ENCODE measurements around the gene KRT84.

KRT84 gene

GRCh38 chr12:52342781-52343490, 42.5 kb downstream of the KRT84 start:
- DNase-seq (ENCODE audit: low spot score) = no peak

DNA sequence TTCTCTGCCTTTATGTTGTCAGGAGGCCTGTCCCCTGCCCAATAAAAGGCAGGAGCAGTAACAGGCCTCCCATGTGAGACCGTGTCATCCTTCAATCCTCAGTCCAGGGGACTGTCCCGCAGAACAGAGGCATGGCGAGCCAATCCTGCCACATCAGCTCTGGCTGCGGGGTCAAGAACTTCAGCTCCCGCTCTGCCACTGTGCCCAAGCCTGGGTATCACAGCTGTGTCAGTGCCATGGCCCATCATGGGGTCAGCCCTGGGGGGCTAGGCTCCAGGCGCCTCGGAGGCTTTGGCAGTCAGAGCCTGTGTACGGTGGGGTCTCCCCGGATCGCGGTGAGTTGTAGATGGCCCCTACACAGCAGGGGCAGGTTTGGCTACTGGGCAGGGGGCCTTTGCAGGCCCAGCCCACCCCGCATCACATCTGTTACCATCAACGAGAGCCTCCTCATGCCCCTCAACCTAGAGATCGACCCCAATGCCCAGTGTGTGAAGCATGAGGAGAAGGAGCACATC, 44.3 kb downstream of the KRT84 start:
- no peak for DNase-seq (ENCODE audit: low spot score)

- DNase-seq (ENCODE audit: low spot score) = no peak
These were observed 47.1 kb downstream of the KRT84 start for GRCh38 chr12:52338241-52338960.

- no peak for DNase-seq (ENCODE audit: low spot score)
These were observed 48.4 kb downstream of the KRT84 start for GRCh38 chr12:52337054-52337453.

GRCh38 chr12:52336641-52337040, 48.8 kb downstream of the KRT84 start:
- DNase-seq (ENCODE audit: low spot score) = no peak

GRCh38 chr12:52335598-52336262, 49.7 kb downstream of the KRT84 start:
- DNase-seq (ENCODE audit: low spot score) = no peak

- no peak for DNase-seq (ENCODE audit: low spot score)
These were observed 51.3 kb downstream of the KRT84 start for GRCh38 chr12:52334185-52334584.

GRCh38 chr12:52333321-52333720, 52.1 kb downstream of the KRT84 start:
- no peak for DNase-seq (ENCODE audit: low spot score)

DNA sequence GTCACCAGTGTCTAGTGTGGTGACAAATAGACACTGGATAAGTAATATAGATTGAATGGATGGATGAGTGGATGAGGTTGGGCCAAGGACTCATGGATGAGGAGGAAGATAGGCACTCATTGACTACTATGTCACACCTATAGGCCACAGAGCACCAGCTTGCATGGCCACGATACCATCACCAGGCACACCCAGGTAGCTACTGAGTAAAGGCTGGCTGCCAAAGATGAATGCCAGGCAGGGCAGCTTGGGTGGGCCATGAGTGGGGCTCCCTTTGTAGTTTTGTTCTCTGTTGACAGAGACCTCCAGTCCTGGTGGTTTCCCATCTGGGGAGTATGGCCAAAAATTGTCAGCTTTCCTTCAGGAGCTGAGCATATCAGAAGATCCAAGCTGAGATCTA, 53.1 kb downstream of the KRT84 start:
- DNase-seq (ENCODE audit: low spot score) = no peak

DNA sequence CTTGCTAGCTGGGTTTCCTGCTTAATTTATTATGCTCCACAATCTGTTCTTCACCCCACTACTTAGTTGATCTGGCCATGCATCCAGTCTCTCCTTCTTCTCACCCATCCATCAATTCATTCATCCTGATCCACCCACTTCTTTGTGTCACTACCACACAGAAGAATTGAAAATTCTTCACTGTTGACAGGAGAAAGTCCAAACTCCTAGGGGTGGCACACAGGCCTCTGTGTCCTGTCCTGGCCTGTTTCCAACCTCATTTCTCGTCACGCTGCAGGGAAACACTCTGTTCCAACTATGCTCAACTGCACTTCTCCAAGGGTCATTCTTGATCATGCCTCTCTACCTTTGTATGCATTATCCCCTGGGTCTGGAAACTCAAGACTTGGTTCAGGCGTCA, 53.6 kb downstream of the KRT84 start:
- no peak for DNase-seq (ENCODE audit: low spot score)

DNA sequence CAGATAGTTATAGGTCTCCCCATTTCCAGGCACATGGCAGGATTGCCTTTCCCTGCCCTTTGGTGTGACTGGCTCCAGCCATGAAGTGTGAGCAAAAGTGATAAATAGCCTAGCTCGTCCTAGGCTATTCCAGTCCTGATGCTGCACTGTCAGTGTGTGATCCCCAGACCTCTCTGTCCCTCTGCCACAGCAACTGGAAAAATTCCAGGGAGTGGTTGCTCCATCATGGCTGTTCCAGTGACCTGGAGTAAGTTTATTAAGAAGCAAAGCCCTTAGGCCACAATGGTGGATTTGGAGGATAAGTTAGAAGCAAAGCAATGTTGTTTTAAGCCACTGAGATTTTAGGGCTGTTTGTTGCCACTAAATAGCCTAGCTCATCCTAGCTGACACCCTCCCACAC, 54.4 kb downstream of the KRT84 start:
- DNase-seq (ENCODE audit: low spot score) = no peak

DNA sequence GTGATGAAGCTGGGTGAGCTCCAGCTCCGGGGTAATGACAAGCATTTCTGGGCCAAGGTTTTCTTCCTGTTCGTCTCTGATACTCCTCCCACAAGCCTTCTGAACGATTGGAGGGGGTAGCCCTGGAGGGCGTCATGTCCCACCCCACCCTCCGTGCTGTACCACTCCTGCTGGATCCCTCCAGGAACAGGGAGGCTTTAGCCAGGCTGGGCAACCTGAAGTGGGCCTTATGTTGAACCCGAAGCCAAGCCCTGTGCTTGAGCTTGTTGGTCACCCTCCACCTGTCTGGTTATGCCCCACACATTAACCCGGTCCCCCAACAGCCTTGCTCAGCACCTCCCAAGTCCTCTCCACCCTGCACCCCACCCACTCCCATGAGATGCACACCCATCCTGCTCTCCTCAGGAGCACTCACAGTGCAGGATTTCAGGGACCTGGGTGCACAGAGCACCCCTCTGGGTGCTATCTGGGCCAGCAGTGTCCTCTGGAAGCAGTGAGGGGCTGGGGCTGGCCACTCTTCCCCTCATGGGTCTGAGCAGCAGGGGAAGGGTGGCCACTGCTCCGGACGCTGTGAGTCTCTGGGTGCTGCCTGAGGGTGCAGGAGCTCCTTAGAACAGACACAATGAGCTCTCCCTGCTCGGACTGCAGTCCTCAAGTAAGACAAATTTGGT, 57.5 kb downstream of the KRT84 start:
- DNase-seq (ENCODE audit: low spot score) = no peak

All from pons (tissue), 1 donor.